ENCODE measurements around the gene DLG1.

Gene DLG1

GRCh38 chr3:197312431-197312830, 14.0 kb upstream of the DLG1 start:
- DNase-seq, result no peak

GRCh38 chr3:197311591-197311990, 13.2 kb upstream of the DLG1 start:
- DNase-seq, result no peak

GRCh38 chr3:197309528-197310361, 11.3 kb upstream of the DLG1 start:
- peak; percentile 89 for DNase-seq

- peak; percentile 78 for DNase-seq
Observed at GRCh38 chr3:197308591-197308990, 10.2 kb upstream of the DLG1 start.

- peak; percentile 94 for DNase-seq
Observed at GRCh38 chr3:197306374-197307086, 8.1 kb upstream of the DLG1 start.

- DNase-seq, result no peak
Observed at GRCh38 chr3:197305854-197306253, 7.4 kb upstream of the DLG1 start.

GRCh38 chr3:197303452-197303851, 5.0 kb upstream of the DLG1 start:
- no peak for DNase-seq

GRCh38 chr3:197302696-197303341, 4.4 kb upstream of the DLG1 start:
- DNase-seq, result peak; percentile 14

GRCh38 chr3:197302033-197302432, 3.6 kb upstream of the DLG1 start:
- DNase-seq, result no peak

GRCh38 chr3:197300361-197300760, 1.9 kb upstream of the DLG1 start:
- no peak for DNase-seq

- DNase-seq, result peak; percentile 59
Observed at GRCh38 chr3:197298945-197299854, 788 bp upstream of the DLG1 start.

GRCh38 chr3:197297476-197298340, 704 bp downstream of the DLG1 start:
- DNase-seq, result peak; percentile 78

- DNase-seq, result no peak
Observed at GRCh38 chr3:197297002-197297401, 1.4 kb downstream of the DLG1 start.

GRCh38 chr3:197296545-197296944, 1.9 kb downstream of the DLG1 start:
- no peak for DNase-seq

- DNase-seq, result no peak
Observed at GRCh38 chr3:197295871-197296270, 2.5 kb downstream of the DLG1 start.

- no peak for DNase-seq
Observed at GRCh38 chr3:197293605-197294237, 4.7 kb downstream of the DLG1 start.

GRCh38 chr3:197292648-197293047, 5.8 kb downstream of the DLG1 start:
- no peak for DNase-seq

- no peak for DNase-seq
Observed at GRCh38 chr3:197292083-197292646, 6.2 kb downstream of the DLG1 start.

- DNase-seq, result peak; percentile 48
Observed at GRCh38 chr3:197289726-197290125, 8.7 kb downstream of the DLG1 start.

GRCh38 chr3:197286678-197287077, 11.7 kb downstream of the DLG1 start:
- no peak for DNase-seq

- no peak for DNase-seq
Observed at GRCh38 chr3:197285557-197285956, 12.9 kb downstream of the DLG1 start.

All from kidney glomerular epithelial cell (primary cell).